Loucy (cell line): ENCODE measurements around the gene SUPT3H.
A peak's percentile ranks its signal among the peaks of the same experiment; 100 is the strongest.

ENCODE experiments used
- H2AFZ ChIP-seq: fragments of 200-600 bp; sonication (generic); 2 replicates; pipeline ENCODE4 v1.6.0; 2016; ENCODE audit warnings: antibody characterized with exemption, mild to moderate bottlenecking, low read length, moderate library complexity
- H3F3A ChIP-seq: fragments of 200-600 bp; 2 replicates; pipeline ENCODE4 v1.6.0; 2016; ENCODE audit warnings: antibody characterized with exemption, low read depth, mild to moderate bottlenecking
- H3K27me3 ChIP-seq: fragments of 200-600 bp; sonication (generic); 2 replicates; pipeline ENCODE4 v1.6.1; 2014; ENCODE audit warnings: low read length, mild to moderate bottlenecking; ENCODE audit not compliant: insufficient read depth, poor library complexity, severe bottlenecking
- H3K36me3 ChIP-seq: fragments of 200-600 bp; sonication (generic); 2 replicates; pipeline ENCODE4 v1.6.1; 2016; ENCODE audit warnings: low read length; ENCODE audit not compliant: insufficient read depth
- H3K4me1 ChIP-seq: fragments of 200-600 bp; sonication (generic); 2 replicates; pipeline ENCODE4 v1.5.1; 2014; ENCODE audit warnings: low read length, mild to moderate bottlenecking; ENCODE audit not compliant: insufficient read depth, poor library complexity, severe bottlenecking
- H3K4me2 ChIP-seq: fragments of 200-600 bp; sonication (generic); 2 replicates; pipeline ENCODE4 v1.6.0; 2014; ENCODE audit warnings: antibody characterized with exemption, low read length, low read depth, mild to moderate bottlenecking; ENCODE audit not compliant: poor library complexity, severe bottlenecking
- H3K4me3 ChIP-seq: fragments of 200-600 bp; sonication (generic); 2 replicates; pipeline ENCODE4 v1.5.1; 2014; ENCODE audit warnings: low read length, mild to moderate bottlenecking, mixed read lengths; ENCODE audit not compliant: poor library complexity, severe bottlenecking
- H3K79me2 ChIP-seq: fragments of 200-600 bp; sonication (generic); 2 replicates; pipeline ENCODE4 v1.6.1; 2014; ENCODE audit warnings: low read length; ENCODE audit not compliant: insufficient read depth
- H3K9ac ChIP-seq: fragments of 200-600 bp; sonication (generic); 2 replicates; pipeline ENCODE4 v1.6.0; 2014; ENCODE audit warnings: mild to moderate bottlenecking, low read depth, low read length, moderate library complexity; ENCODE audit not compliant: poor library complexity, severe bottlenecking
- H3K9me2 ChIP-seq: fragments of 200-600 bp; sonication (generic); replicated peaks from 2 replicates; pipeline ENCODE4 v1.6.1; 2016; ENCODE audit warnings: low read depth, low read length, mixed read lengths
- H3K9me3 ChIP-seq: fragments of 200-600 bp; sonication (generic); 2 replicates; pipeline ENCODE4 v1.6.1; 2014; ENCODE audit warnings: mild to moderate bottlenecking, antibody characterized with exemption, low read length, low read depth; ENCODE audit not compliant: insufficient read depth
- H4K20me1 ChIP-seq: fragments of 200-600 bp; sonication (generic); 2 replicates; pipeline ENCODE4 v1.6.0; 2014; ENCODE audit warnings: antibody characterized with exemption, low read length, mild to moderate bottlenecking; ENCODE audit not compliant: insufficient read depth, poor library complexity, severe bottlenecking
- EZH2phosphoT487 ChIP-seq: fragments of 200-600 bp; IDR thresholded peaks from 2 replicates; pipeline ENCODE4 v1.6.1; 2018; ENCODE audit warnings: antibody characterized with exemption, mild to moderate bottlenecking, moderate library complexity, borderline replicate concordance
- TF ChIP-seq, protein P1 (sequence below): fragments of 200-600 bp; sonication (generic); conservative IDR thresholded peaks from 2 replicates; pipeline ENCODE4 v1.5.1; 2014; ENCODE audit warnings: mild to moderate bottlenecking, antibody characterized with exemption, low read length

Gene SUPT3H

DNA sequence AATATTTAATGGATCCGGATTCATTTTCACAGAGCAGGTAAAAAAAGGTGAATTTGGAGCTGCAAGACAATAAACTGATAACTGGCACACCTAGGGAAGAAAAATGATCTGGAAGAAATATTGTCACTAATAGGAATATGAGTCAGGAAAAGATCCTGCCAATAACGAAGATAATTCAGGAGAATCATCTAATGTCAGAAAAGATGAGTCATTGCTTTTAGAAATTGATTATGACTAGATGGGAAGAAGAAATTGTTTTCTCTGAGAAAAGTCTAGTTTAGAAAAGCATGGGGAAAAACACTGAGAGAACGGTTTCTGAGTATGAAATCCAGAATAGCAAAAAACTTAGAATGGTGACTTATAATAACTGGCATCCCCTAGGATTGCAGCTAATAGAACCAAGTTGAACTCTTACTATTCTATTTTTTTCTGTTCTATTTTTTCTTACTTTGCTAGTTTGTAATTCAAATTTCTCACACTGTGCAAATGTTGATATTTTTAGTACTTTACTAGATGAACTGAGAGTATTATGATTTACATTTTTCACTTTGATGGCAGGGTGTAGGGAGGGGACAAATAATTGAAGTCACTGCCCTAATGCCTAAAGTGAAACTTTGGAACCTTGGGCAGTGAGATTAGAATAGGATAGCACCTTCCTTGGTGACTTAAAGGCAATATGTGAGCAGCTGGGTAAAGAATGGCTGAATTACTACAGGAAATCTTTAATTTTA lies 38.2 kb upstream of the SUPT3H start:
- Histone ChIP-seq H4K20me1 (no peaks in the 10 kb centered on the region), H3K27me3 (no peaks in the 10 kb centered on the region)

DNA sequence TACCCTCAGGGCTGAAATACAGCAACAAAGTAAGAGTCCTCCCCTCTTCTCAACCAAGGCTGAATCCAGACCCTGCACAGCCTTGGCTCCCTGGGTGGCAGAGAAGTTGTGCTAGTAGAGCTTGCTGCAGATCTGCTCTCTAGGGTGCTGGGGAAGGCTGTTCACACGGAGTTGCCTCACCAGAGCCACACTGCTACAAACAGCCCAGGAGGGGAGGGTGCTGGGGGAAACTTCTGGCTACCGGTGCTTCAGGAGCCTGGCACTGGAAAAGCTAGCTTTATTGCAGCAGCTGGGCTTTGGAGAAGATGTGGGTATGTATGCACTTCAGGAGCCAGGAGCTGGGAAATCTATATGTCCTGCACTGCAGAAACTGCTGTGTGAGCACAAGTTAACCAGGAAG lies 37.6 kb upstream of the SUPT3H start:
- Histone ChIP-seq H3K4me3 (no peak overlapping the region), H3K9me2 (no peaks in the 10 kb centered on the region), H4K20me1 (no peaks in the 10 kb centered on the region), H3K4me2 (peak overlapping the region; percentile 16), H3F3A (no peaks in the 10 kb centered on the region), H3K9me3 (no peaks in the 10 kb centered on the region), H2AFZ (peak overlapping the region; percentile 64), H3K27me3 (no peaks in the 10 kb centered on the region), H3K9ac (peak overlapping the region; percentile 19), H3K4me1 (peaks cover 23% of the 10 kb centered on the region), H3K36me3 (no peaks in the 10 kb centered on the region), H3K79me2 (peaks cover 5% of the 10 kb centered on the region; the same call in 1 of the 2 replicates)
- TF ChIP-seq, protein P1, sequence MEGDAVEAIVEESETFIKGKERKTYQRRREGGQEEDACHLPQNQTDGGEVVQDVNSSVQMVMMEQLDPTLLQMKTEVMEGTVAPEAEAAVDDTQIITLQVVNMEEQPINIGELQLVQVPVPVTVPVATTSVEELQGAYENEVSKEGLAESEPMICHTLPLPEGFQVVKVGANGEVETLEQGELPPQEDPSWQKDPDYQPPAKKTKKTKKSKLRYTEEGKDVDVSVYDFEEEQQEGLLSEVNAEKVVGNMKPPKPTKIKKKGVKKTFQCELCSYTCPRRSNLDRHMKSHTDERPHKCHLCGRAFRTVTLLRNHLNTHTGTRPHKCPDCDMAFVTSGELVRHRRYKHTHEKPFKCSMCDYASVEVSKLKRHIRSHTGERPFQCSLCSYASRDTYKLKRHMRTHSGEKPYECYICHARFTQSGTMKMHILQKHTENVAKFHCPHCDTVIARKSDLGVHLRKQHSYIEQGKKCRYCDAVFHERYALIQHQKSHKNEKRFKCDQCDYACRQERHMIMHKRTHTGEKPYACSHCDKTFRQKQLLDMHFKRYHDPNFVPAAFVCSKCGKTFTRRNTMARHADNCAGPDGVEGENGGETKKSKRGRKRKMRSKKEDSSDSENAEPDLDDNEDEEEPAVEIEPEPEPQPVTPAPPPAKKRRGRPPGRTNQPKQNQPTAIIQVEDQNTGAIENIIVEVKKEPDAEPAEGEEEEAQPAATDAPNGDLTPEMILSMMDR = no peak
- no peak for TF ChIP-seq EZH2phosphoT487

More for the DNA sequence above, 38.2 kb upstream of the SUPT3H start:
- Histone ChIP-seq H3K79me2 (peaks cover 11% of the 10 kb centered on the region; the same call in 1 of the 2 replicates), H2AFZ (peak overlapping the region; percentile 64; the same call in 1 of the 2 replicates), H3K9me2 (no peaks in the 10 kb centered on the region), H3K4me1 (peaks cover 28% of the 10 kb centered on the region), H3K9ac (peak overlapping the region; percentile 19), H3K9me3 (no peaks in the 10 kb centered on the region), H3K4me2 (peak overlapping the region; percentile 16), H3F3A (no peaks in the 10 kb centered on the region), H3K36me3 (no peaks in the 10 kb centered on the region), H3K4me3 (no peak overlapping the region)
- TF ChIP-seq, protein P1 = no peak
- TF ChIP-seq EZH2phosphoT487 = no peak

DNA sequence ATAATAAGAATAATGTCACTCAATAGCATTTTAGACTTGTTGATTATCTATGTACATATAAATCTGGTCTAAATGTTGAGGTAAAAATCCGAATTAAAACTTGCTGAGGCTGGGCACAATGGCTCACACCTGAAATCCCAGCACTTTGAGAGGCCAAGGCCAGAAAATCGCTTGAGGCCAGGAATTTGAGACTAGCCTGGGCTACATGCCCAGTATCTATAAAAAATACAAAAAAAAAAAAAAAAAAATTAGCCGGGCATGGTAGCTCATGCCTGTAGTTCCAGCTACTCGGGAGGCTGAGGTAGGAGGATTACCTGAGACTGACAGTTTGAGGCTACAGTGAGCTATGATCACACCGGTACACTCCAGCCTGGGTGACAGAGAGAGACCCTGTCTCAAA lies 34.2 kb upstream of the SUPT3H start:
- no peak overlapping the region for H3K9ac ChIP-seq
- no peaks in the 10 kb centered on the region for H3K9me3 ChIP-seq
- no peak overlapping the region for H3K4me2 ChIP-seq
- no peak overlapping the region for H2AFZ ChIP-seq
- H3K36me3 ChIP-seq = no peaks in the 10 kb centered on the region
- H3F3A ChIP-seq = no peaks in the 10 kb centered on the region
- H3K9me2 ChIP-seq = no peaks in the 10 kb centered on the region
- no peaks in the 10 kb centered on the region for H4K20me1 ChIP-seq
- no peak overlapping the region for H3K4me3 ChIP-seq
- H3K27me3 ChIP-seq = no peaks in the 10 kb centered on the region
- H3K4me1 ChIP-seq = peaks cover 13% of the 10 kb centered on the region
- TF ChIP-seq, protein P1 = no peak
- H3K79me2 ChIP-seq = no peaks in the 10 kb centered on the region
